GM23248 (cell line): ENCODE measurements around the gene ALOX5. TPM values are rescaled to one million over a fixed set of nuclear protein-coding genes. Genes with fewer than 3 reads are reported as not detected.
"Not testable (repeated sequence)": the region's sequence is repeated elsewhere in the genome, so short reads cannot be mapped to it uniquely, and the experiment has no call there.

ENCODE experiments used
- DNase-seq: peaks from one replicate; pipeline ENCODE4 v3.0.0-alpha.2; 2015
- H2AFZ ChIP-seq: fragments of 200-600 bp; sonication (generic); 2 replicates; pipeline ENCODE4 v1.6.1; 2016; ENCODE audit warnings: antibody characterized with exemption
- H3F3A ChIP-seq: fragments of 200-600 bp; sonication (generic); 2 replicates; pipeline ENCODE4 v1.6.1; 2016; ENCODE audit warnings: mild to moderate bottlenecking, antibody characterized with exemption, mixed run types; ENCODE audit not compliant: insufficient read depth
- H3K27ac ChIP-seq: fragments of 200-600 bp; sonication (generic); 2 replicates; pipeline ENCODE4 v1.5.1; 2016; ENCODE audit warnings: mild to moderate bottlenecking
- H3K27me3 ChIP-seq: fragments of 200-600 bp; sonication (generic); replicated peaks from 2 replicates; pipeline ENCODE4 v1.6.1; 2016; ENCODE audit warnings: mild to moderate bottlenecking; ENCODE audit not compliant: insufficient read depth
- H3K36me3 ChIP-seq: fragments of 200-600 bp; sonication (generic); 2 replicates; pipeline ENCODE4 v1.6.1; 2016; ENCODE audit warnings: low read depth, mild to moderate bottlenecking
- H3K4me1 ChIP-seq: fragments of 200-600 bp; sonication (generic); 2 replicates; pipeline ENCODE4 v1.6.1; 2016; ENCODE audit warnings: mild to moderate bottlenecking; ENCODE audit not compliant: insufficient read depth
- H3K4me2 ChIP-seq: fragments of 200-600 bp; sonication (generic); one replicate; pipeline ENCODE4 v1.6.1; 2016; ENCODE audit warnings: mild to moderate bottlenecking; ENCODE audit not compliant: unreplicated experiment
- H3K4me3 ChIP-seq: fragments of 200-600 bp; sonication (generic); 2 replicates; pipeline ENCODE4 v1.5.1; 2016; ENCODE audit warnings: mild to moderate bottlenecking
- H3K79me2 ChIP-seq: fragments of 200-600 bp; sonication (generic); 2 replicates; pipeline ENCODE4 v1.6.1; 2016; ENCODE audit warnings: mild to moderate bottlenecking; ENCODE audit not compliant: insufficient read depth
- H3K9ac ChIP-seq: fragments of 200-600 bp; sonication (generic); 2 replicates; pipeline ENCODE4 v1.6.1; 2016; ENCODE audit warnings: mild to moderate bottlenecking
- H3K9me2 ChIP-seq: fragments of 200-600 bp; sonication (generic); 2 replicates; pipeline ENCODE4 v1.6.1; 2016; ENCODE audit warnings: mixed run types, mild to moderate bottlenecking, moderate library complexity; ENCODE audit not compliant: insufficient read depth
- H3K9me3 ChIP-seq: fragments of 200-600 bp; sonication (generic); one replicate; pipeline ENCODE4 v1.6.1; 2017; ENCODE audit warnings: low read depth
- H4K20me1 ChIP-seq: fragments of 200-600 bp; sonication (generic); 2 replicates; pipeline ENCODE4 v1.6.0; 2016; ENCODE audit not compliant: insufficient read depth
- EZH2 ChIP-seq: fragments of 200-600 bp; sonication (generic); IDR thresholded peaks from 2 replicates; pipeline ENCODE4 v1.6.1; 2018; ENCODE audit warnings: antibody characterized with exemption, mild to moderate bottlenecking; ENCODE audit not compliant: insufficient read depth, poor library complexity, severe bottlenecking
- EZH2phosphoT487 ChIP-seq: fragments of 200-600 bp; sonication (generic); IDR thresholded peaks from 2 replicates; pipeline ENCODE4 v1.6.1; 2018; ENCODE audit warnings: antibody characterized with exemption, moderate library complexity, mild to moderate bottlenecking, low read depth; ENCODE audit not compliant: insufficient read depth
- WGBS, 2 experiments: methylation state at CpG; one replicate each; pipeline ENCODE4 v1.1.6; 2015 to 2017; ENCODE audit warnings: low lambda C conversion rate in 2 of 2, low coverage in 1 of 2; ENCODE audit errors: missing lambda C conversion rate in 2 of 2; 5-methylcytosine and 5-hydroxymethylcytosine counted together
- in situ Hi-C: fragments of 300-500 bp; cut with MboI; formaldehyde crosslinking; loops from 2 replicates; pipeline ENCODE4 v1.15.0; 2020
- polyA plus RNA-seq: library from polyadenylated mRNA; unstranded; fragments of >200 nt; fragmentation: Nextera tagmentation; extraction: Ambion mirVana; gene quantifications from 2 replicates; pipeline ENCODE4 v1.2.1, GENCODE V29; 2016
- total RNA-seq: library from RNA; depleted of rRNA; stranded (reverse); fragments of >200 nt; shearing (Covaris generic); gene quantifications from 2 replicates; pipeline ENCODE4 v1.2.3, GENCODE V29; 2014

Gene ALOX5
- total and polyA plus RNA-seq, 2 experiments from 2014 or later: not detected

DNA sequence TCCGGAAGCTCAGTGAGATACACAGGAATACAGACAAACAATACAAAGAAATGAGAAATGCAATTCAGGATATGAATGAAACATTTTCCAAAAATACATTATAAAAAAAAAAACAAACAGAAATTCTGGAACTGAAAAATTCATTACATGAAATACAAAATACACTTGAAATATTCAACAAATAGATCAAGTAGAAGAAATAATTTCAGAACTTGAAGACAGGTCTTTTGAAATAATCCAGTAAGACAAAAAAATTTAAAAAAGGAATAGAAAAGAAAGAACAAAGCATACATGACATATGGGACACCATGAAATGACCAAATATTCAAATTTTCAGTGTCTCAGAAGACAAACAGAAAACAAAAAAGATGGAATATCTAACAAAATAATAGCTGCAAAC, 102.5 kb downstream of the ALOX5 start:
- H3K36me3 ChIP-seq: no peaks in the 10 kb centered on the region
- no peak overlapping the region for H3K4me3 ChIP-seq
- no peak overlapping the region for H3K4me2 ChIP-seq
- no peaks in the 10 kb centered on the region for H3K27me3 ChIP-seq
- TF ChIP-seq EZH2phosphoT487 (no peak), EZH2 (no peak)
- DNase-seq: no peak
- H2AFZ ChIP-seq: no peak overlapping the region
- H4K20me1 ChIP-seq: no peaks in the 10 kb centered on the region
- WGBS, 2 experiments: 59 to 81% methylated on average over 1 of the region's 1 CpG
- H3K4me1 ChIP-seq: no peaks in the 10 kb centered on the region
- no peak overlapping the region for H3K27ac ChIP-seq
- in situ Hi-C loops: no loop called here
- H3K9me3 ChIP-seq: no peaks in the 10 kb centered on the region
- no peaks in the 10 kb centered on the region for H3K9me2 ChIP-seq
- peaks cover 8% of the 10 kb centered on the region; the same call in 1 of the 2 replicates for H3K79me2 ChIP-seq
- H3K9ac ChIP-seq: no peak overlapping the region
- H3F3A ChIP-seq: no peaks in the 10 kb centered on the region

DNA sequence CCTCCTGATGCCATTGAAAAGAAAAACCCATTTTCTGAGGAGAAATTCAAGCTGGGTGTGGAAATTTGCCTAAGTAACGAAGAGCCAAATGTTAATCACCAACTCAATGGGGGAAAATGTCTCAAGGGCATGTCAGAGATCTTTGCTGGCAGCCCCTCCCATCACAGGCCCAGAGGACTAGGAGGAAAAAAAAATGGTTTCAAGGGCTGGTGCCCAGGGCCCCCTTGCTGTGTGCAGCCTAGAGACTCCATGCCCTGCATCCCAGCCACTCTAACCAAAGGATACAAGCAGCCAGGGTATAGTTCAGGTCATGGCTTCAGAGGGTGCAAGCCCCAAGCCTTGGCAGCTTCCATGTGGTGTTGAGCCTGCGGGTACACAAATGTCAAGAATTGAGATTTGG, 106.3 kb downstream of the ALOX5 start:
- Histone ChIP-seq H3K9me2 (no peaks in the 10 kb centered on the region; the same call in 1 of the 2 replicates), H3K27ac (no peak overlapping the region), H3K4me1 (no peaks in the 10 kb centered on the region), H3K36me3 (no peaks in the 10 kb centered on the region), H3K9me3 (no peaks in the 10 kb centered on the region), H3K27me3 (no peaks in the 10 kb centered on the region), H3F3A (no peaks in the 10 kb centered on the region), H3K9ac (no peak overlapping the region), H2AFZ (no peak overlapping the region), H3K4me3 (no peak overlapping the region), H3K79me2 (peaks cover 8% of the 10 kb centered on the region; the same call in 1 of the 2 replicates), H3K4me2 (no peak overlapping the region), H4K20me1 (no peaks in the 10 kb centered on the region)
- 80 to 81% methylated on average over 2 of the region's 2 CpGs for WGBS, 2 experiments
- in situ Hi-C loops: no loop called here
- TF ChIP-seq EZH2phosphoT487: no peak
- no peak for TF ChIP-seq EZH2
- no peak for DNase-seq

DNA sequence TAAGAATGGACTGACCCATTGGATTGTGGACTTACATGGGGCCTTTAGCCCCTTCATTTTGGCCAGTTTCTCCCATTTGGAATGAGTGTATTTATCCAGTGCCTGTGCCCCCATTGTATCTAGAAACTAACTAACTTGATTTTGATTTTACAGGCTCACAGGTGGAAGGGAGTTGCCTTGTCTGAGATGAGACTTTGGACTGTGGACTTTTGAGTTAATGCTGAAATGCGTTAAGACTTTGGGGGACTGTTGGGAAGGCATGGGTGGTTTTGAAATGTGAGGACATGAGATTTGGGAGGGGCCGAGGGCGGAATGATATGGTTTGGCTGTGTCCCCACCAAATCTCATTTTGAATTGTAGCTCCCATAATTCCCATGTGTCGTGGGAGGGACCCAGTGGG, 107.1 kb downstream of the ALOX5 start:
- H3K27me3 ChIP-seq, H2AFZ ChIP-seq: not testable (repeated sequence)
- 82 to 84% methylated on average over 4 of the region's 4 CpGs for WGBS, 2 experiments

DNA sequence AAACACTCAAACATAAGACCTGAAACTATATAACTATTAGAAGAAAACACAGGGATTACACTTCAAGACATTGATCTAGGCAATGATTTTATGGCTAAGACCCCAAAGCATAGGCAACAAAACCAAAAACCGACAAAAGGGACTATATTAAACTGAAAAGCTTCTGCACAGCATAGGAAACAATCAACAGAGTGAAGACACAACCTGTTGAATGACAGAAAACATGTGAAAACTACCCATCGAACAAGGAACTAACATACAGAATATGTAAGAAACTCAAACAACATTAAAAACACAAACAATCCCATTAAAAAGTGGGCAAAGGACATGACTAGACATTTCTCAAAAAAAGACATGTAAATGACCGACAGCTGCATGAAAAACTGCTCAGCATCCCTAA, 109.0 kb downstream of the ALOX5 start:
- Histone ChIP-seq H3K9me2 (no peaks in the 10 kb centered on the region; the same call in 1 of the 2 replicates), H3K9ac (no peak overlapping the region), H4K20me1 (no peaks in the 10 kb centered on the region), H2AFZ (no peak overlapping the region), H3F3A (no peaks in the 10 kb centered on the region), H3K4me1 (no peaks in the 10 kb centered on the region), H3K27me3 (no peaks in the 10 kb centered on the region), H3K9me3 (no peaks in the 10 kb centered on the region), H3K79me2 (no peaks in the 10 kb centered on the region), H3K4me3 (no peak overlapping the region), H3K27ac (no peak overlapping the region), H3K36me3 (no peaks in the 10 kb centered on the region), H3K4me2 (no peak overlapping the region)
- WGBS, 2 experiments: 64 to 65% methylated on average over 3 of the region's 3 CpGs
- no peak for DNase-seq
- TF ChIP-seq EZH2: no peak
- in situ Hi-C loops: no loop called here

More for the DNA sequence above, 107.1 kb downstream of the ALOX5 start:
- H3K4me1 ChIP-seq, H3K27ac ChIP-seq, DNase-seq, H3K9me2 ChIP-seq, H3K79me2 ChIP-seq, in situ Hi-C loops, H4K20me1 ChIP-seq, H3K4me2 ChIP-seq, H3K9ac ChIP-seq, H3K4me3 ChIP-seq, H3K9me3 ChIP-seq, H3F3A ChIP-seq, H3K36me3 ChIP-seq: not testable (repeated sequence)

GRCh38 chr10:45487735-45488134, 113.7 kb downstream of the ALOX5 start:
- Histone ChIP-seq H3K4me3 (no peak overlapping the region), H3K9me3 (no peaks in the 10 kb centered on the region), H3K27me3 (no peaks in the 10 kb centered on the region), H3K79me2 (no peaks in the 10 kb centered on the region), H3F3A (no peaks in the 10 kb centered on the region), H3K4me1 (no peaks in the 10 kb centered on the region), H3K36me3 (no peaks in the 10 kb centered on the region), H3K9me2 (no peaks in the 10 kb centered on the region), H3K27ac (no peak overlapping the region), H4K20me1 (no peaks in the 10 kb centered on the region), H2AFZ (no peak overlapping the region), H3K9ac (no peak overlapping the region), H3K4me2 (no peak overlapping the region)
- no peak for TF ChIP-seq EZH2phosphoT487
- TF ChIP-seq EZH2: no peak
- DNase-seq: no peak
- in situ Hi-C loops: no loop called here
- 89 to 92% methylated on average over 2 of the region's 2 CpGs for WGBS, 2 experiments
